HCEC 1CT (cell line): ENCODE results near the gene SPTAN1.
A peak's percentile ranks its signal among the peaks of the same experiment; 100 is the strongest.
"Not testable (repeated sequence)": the region's sequence is repeated elsewhere in the genome, so short reads cannot be mapped to it uniquely, and the experiment has no call there.

ENCODE experiments used
- DNase-seq: peaks from one replicate; pipeline ENCODE4 v3.0.0-alpha.2; 2017

The SPTAN1 gene

GRCh38 chr9:128553728-128554127 is 1.3 kb downstream of the SPTAN1 start:
- DNase-seq, result peak; percentile 71

DNA sequence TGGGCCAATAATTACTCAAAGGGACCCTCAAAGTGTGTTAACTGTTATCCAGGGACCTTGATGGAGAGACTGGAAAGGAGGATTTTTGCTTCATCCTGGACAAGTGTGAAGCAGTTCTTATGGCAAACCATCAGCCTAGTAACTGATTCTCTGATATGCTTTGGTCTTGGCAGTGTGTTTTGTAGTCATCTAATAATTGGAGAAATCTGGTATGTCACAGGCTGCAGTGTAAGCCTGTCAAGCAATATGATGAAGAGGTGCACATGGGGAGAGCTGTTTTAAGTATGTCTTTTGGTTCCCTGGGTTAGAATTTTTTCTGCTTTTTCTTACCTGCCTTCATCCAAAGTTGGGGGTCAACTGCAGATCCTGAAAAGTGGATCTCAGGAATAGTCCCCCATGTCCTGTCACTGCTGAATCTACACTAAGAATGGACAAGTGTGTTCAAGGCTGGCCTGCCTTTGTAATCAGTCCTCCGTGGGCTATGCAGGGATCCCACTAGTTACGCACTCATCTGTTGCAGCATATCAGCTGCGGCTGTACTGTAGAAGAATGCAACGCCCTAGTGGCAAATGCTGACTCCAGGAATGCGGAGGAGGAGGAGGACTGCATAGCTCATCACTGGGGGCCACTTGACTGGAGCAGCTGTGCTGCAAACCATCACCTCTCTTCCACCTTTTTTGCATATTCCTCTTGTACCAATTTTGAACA is 1.9 kb downstream of the SPTAN1 start:
- DNase-seq, result peak; percentile 89

DNA sequence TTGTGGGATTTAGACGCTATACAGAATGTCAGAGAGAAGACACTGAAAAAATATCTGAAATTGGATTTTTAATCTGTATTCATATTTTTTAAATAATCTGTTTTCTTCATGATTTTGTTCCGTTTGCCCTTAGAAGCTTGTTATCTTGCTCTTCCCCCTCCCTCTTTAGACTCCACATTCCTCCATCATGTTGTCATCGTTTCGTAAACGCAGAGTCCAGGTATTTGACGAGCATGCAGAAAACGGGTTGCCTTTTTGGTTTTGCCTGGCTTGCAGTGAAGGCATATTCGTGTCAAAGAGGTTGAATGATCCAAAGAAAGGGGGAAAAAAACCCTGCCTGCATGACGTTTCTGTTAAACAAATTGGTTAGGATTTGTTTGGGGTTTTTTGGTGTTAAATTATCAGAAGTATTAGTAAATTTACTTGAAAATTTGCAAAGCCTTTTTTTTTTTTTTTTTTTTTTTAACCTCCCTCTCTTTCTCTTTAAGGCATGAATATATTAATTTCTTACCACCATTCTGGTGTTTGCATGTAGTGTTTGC is 2.9 kb downstream of the SPTAN1 start:
- DNase-seq, result peak; percentile 58

- no peak for DNase-seq
These were observed 3.9 kb downstream of the SPTAN1 start for GRCh38 chr9:128556276-128556675.

- no peak for DNase-seq
These were observed 4.7 kb downstream of the SPTAN1 start for GRCh38 chr9:128556926-128557634.

- peak; percentile 81 for DNase-seq
These were observed 6.3 kb downstream of the SPTAN1 start for GRCh38 chr9:128558431-128559310.

- no peak for DNase-seq
These were observed 13.2 kb downstream of the SPTAN1 start for GRCh38 chr9:128565578-128565977.

DNA sequence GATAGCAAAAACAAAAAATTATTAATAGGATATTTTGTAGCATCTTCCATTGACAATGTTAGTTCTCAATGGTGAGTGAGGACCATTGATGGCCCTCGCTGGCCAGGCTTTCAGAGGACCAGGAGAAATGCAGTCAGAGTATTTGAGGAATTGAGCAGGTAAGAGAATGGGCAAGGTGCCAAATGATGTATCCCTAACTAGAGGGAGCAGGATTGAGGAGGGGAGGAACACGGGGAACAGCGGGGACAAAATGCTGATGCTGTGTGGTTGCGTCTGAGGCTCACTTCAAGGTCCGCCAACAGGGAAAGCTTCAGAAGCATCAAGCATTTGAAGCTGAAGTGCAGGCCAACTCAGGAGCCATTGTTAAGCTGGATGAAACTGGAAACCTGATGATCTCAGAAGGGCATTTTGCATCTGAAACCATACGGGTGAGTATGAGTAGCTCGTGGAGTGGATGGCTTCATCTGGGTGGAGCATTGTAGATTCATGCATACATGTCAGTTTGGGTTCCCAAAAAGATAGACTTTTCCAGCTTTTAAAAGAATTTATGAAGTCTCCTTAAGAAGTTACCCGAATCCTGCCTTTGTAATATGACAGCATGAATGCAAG is 16.2 kb downstream of the SPTAN1 start:
- DNase-seq, result no peak

- DNase-seq, result no peak
These were observed 23.1 kb downstream of the SPTAN1 start for GRCh38 chr9:128575469-128575868.

DNA sequence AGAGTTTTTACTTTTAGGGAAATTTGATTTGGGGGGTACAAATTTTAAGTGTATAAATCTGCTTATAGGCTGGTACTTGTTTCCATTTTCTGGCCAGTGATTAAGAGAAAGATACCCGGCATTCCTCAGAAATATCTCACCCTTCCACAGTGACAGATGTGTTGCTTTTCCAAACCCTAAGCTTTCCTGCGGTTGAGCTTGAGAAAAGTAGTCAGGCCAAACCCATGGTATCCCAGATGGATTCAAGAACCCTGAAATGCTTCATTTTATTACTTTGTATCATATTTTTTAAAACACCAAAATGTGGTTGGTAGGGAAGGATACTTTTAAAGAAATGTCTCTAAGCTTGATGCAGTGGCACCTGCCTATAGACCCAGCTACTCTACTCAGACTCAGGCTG is 23.5 kb downstream of the SPTAN1 start:
- no peak for DNase-seq

- no peak for DNase-seq
These were observed 24.8 kb downstream of the SPTAN1 start for GRCh38 chr9:128577206-128577605.

GRCh38 chr9:128579194-128579593 is 26.8 kb downstream of the SPTAN1 start:
- DNase-seq, result no peak

DNA sequence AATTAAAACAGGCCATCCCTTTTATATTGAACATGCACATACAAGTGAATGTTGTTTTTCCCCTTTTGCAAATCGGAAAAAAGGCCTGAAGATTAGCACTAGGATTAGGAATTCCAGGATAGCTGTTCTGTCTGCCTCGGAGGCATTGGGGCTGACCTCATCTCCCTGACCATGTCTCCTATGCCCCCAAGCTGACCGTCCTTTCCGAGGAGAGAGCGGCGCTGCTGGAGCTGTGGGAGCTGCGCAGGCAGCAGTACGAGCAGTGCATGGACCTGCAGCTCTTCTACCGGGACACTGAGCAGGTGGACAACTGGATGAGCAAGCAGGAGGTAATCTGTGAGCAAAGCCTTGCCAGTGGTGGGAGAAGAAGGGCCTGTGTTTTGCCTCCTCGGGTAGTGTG is 28.3 kb downstream of the SPTAN1 start:
- no peak for DNase-seq

- DNase-seq, result not testable (repeated sequence)
These were observed 32.8 kb downstream of the SPTAN1 start for GRCh38 chr9:128585155-128585554.

GRCh38 chr9:128586934-128587333 is 34.5 kb downstream of the SPTAN1 start:
- not testable (repeated sequence) for DNase-seq

GRCh38 chr9:128587453-128587852 is 35.1 kb downstream of the SPTAN1 start:
- DNase-seq, result no peak

- DNase-seq, result no peak
These were observed 36.3 kb downstream of the SPTAN1 start for GRCh38 chr9:128588581-128589233.

DNA sequence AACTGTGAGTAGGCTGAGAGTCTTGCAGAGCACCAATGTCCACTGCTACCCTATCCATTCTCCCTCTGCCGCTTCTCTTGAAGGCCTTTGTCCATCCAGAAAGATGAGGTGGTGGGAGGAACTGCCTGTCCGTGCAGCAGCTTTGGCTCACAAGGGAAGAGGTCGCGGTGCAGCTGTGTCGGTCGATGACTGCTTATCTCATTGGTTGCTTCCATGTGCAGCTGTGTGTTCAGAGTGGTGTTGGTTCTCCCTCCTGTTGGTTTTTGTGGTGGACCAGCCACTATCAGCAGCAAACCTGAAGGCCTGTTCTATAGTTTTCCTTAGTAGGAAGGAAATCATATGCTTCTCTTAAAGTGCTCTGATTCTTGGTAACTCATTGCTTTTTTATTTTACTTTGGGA is 40.7 kb downstream of the SPTAN1 start:
- no peak for DNase-seq

DNA sequence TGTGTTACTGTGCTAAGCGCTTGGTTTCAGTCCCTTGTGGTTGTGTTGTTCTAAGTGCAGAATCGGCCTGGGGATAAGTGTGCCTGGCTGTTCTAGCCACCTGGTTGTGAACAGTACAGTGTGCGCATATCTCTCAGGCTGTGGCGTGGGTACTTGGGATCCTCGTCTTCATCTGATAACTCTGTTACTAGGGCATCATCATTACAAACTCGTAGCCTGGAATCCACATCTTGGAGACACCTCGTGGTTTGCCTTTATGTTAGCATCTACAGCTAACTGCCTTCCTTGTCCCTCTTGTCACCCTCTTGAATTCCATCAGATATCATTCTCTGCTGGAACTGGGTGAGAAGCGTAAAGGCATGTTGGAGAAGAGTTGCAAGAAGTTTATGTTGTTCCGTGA is 41.5 kb downstream of the SPTAN1 start:
- DNase-seq, result no peak

GRCh38 chr9:128595471-128595870 is 43.1 kb downstream of the SPTAN1 start:
- no peak for DNase-seq

DNA sequence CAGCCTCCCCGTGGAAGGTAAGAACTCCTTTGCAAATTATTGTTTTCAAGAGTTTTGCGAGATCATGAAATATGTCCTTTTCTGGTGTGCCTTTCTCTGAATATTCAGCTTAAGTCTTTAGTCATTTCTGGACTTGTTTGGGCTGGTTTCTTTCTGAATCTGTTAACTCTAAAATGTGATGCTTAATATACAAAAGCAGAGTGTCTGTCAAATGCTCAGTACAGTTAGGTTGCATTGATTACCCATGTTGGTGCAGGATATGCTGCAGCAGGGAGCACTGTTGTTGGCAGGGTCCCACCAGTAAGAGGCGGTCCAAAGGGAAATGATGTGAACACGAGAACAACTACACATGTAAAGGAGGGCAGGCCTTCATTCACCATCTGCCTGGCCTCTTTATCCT is 47.7 kb downstream of the SPTAN1 start:
- no peak for DNase-seq

- DNase-seq, result no peak
These were observed 51.3 kb downstream of the SPTAN1 start for GRCh38 chr9:128603697-128604096.
